HepG2 (cell line): ENCODE data around the gene EOLA2.
"Not testable (repeated sequence)": the region's sequence is repeated elsewhere in the genome, so short reads cannot be mapped to it uniquely, and the experiment has no call there.

Experiments used
- FOSL2 ChIP-seq: sonication (generic); formaldehyde crosslinking; IDR thresholded peaks from 2 replicates; pipeline ENCODE4 v1.4.0; 2020; ENCODE audit warnings: missing genetic modification reagents
- MTERF4 ChIP-seq: sonication (generic); formaldehyde crosslinking; IDR thresholded peaks from 2 replicates; pipeline ENCODE4 v1.8.0; 2023; ENCODE audit warnings: mild to moderate bottlenecking, missing genetic modification reagents
- NCOA5 ChIP-seq: sonication (generic); formaldehyde crosslinking; IDR thresholded peaks from 2 replicates; pipeline ENCODE4 v1.4.0; 2020; ENCODE audit warnings: missing genetic modification reagents
- NR3C1 ChIP-seq: sonication (generic); formaldehyde crosslinking; IDR thresholded peaks from 2 replicates; pipeline ENCODE4 v1.4.0; 2020; ENCODE audit warnings: missing genetic modification reagents
- POLR2AphosphoS2 ChIP-seq: IDR thresholded peaks from 2 replicates; pipeline ENCODE4 v1.6.1; 2011; ENCODE audit warnings: low read depth, low read length, improper control_type of control experiment
- SIX4 ChIP-seq: sonication (generic); formaldehyde crosslinking; IDR thresholded peaks from 2 replicates; pipeline ENCODE4 v1.4.0; 2020; ENCODE audit warnings: missing genetic modification reagents
- THYN1 ChIP-seq: sonication (generic); formaldehyde crosslinking; IDR thresholded peaks from 2 replicates; pipeline ENCODE4 v1.8.1; 2023; ENCODE audit warnings: low read depth, mild to moderate bottlenecking, moderate library complexity, missing genetic modification reagents, borderline replicate concordance
- ZNF317 ChIP-seq: sonication (generic); formaldehyde crosslinking; IDR thresholded peaks from 2 replicates; pipeline ENCODE4 v1.5.0; 2020; ENCODE audit warnings: mild to moderate bottlenecking, missing genetic modification reagents
- ZNF816 ChIP-seq: sonication (generic); formaldehyde crosslinking; IDR thresholded peaks from 2 replicates; pipeline ENCODE4 v1.8.0; 2022; ENCODE audit warnings: missing genetic modification reagents, mild to moderate bottlenecking, borderline replicate concordance
- TF ChIP-seq, protein P1 (sequence below): sonication (generic); formaldehyde crosslinking; conservative IDR thresholded peaks from 2 replicates; pipeline ENCODE4 v1.4.0; 2020; ENCODE audit warnings: missing genetic modification reagents

- not testable (repeated sequence) for TF ChIP-seq THYN1 (CRISPR knock-in tag); FOSL2 (CRISPR knock-in tag); MTERF4 (CRISPR knock-in tag); NR3C1 (CRISPR knock-in tag); ZNF317; POLR2AphosphoS2; ZNF816; SIX4 (CRISPR knock-in tag); NCOA5 (CRISPR knock-in tag)
- TF ChIP-seq, protein P1, sequence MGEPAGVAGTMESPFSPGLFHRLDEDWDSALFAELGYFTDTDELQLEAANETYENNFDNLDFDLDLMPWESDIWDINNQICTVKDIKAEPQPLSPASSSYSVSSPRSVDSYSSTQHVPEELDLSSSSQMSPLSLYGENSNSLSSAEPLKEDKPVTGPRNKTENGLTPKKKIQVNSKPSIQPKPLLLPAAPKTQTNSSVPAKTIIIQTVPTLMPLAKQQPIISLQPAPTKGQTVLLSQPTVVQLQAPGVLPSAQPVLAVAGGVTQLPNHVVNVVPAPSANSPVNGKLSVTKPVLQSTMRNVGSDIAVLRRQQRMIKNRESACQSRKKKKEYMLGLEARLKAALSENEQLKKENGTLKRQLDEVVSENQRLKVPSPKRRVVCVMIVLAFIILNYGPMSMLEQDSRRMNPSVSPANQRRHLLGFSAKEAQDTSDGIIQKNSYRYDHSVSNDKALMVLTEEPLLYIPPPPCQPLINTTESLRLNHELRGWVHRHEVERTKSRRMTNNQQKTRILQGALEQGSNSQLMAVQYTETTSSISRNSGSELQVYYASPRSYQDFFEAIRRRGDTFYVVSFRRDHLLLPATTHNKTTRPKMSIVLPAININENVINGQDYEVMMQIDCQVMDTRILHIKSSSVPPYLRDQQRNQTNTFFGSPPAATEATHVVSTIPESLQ (CRISPR knock-in tag) = not testable (repeated sequence)
These were observed 4.7 kb downstream of the EOLA2 start for GRCh38 chrX:149933547-149933946.
